OCI-M2 (cell line): Measurements from ENCODE around the gene TMEM42.

Experiments used
- DNase-seq: peaks from one replicate; lab custom pipeline; 2025; ENCODE audit not compliant: unreplicated experiment; lab: John Stamatoyannopoulos, UW

TMEM42 gene

GRCh38 chr3:44870375-44871061, 8.8 kb downstream of the TMEM42 start:
- DNase-seq = no peak

GRCh38 chr3:44874308-44874707, 12.6 kb downstream of the TMEM42 start, which contains the start of gene TGM4:
Gene TGM4, plus strand, starts transcription at chr3:44874608. Its CDS starts 71 bp downstream, at chr3:44874679.
- DNase-seq = no peak

GRCh38 chr3:44875596-44875995, 13.9 kb downstream of the TMEM42 start:
- no peak for DNase-seq

- DNase-seq = no peak
Observed at GRCh38 chr3:44877333-44877732, 15.6 kb downstream of the TMEM42 start.

- DNase-seq = no peak
Observed at GRCh38 chr3:44880284-44880683, 18.6 kb downstream of the TMEM42 start.

- no peak for DNase-seq
Observed at GRCh38 chr3:44883213-44883955, 21.7 kb downstream of the TMEM42 start.

GRCh38 chr3:44883999-44884431, 22.3 kb downstream of the TMEM42 start:
- no peak for DNase-seq

- DNase-seq = no peak
Observed at GRCh38 chr3:44885618-44886017, 23.9 kb downstream of the TMEM42 start.

- DNase-seq = no peak
Observed at GRCh38 chr3:44886561-44886960, 24.8 kb downstream of the TMEM42 start.

GRCh38 chr3:44887101-44887500, 25.4 kb downstream of the TMEM42 start:
- DNase-seq = no peak

- DNase-seq = no peak
Observed at GRCh38 chr3:44890258-44890657, 28.5 kb downstream of the TMEM42 start.

- no peak for DNase-seq
Observed at GRCh38 chr3:44890852-44891251, 29.1 kb downstream of the TMEM42 start.

GRCh38 chr3:44892689-44893088, 31.0 kb downstream of the TMEM42 start:
- no peak for DNase-seq

GRCh38 chr3:44893097-44893496, 31.4 kb downstream of the TMEM42 start:
- DNase-seq = no peak

GRCh38 chr3:44894485-44894884, 32.8 kb downstream of the TMEM42 start:
- DNase-seq = no peak

- DNase-seq = no peak
Observed at GRCh38 chr3:44896440-44896839, 34.7 kb downstream of the TMEM42 start.

GRCh38 chr3:44899683-44900367, 38.1 kb downstream of the TMEM42 start:
- DNase-seq = no peak

GRCh38 chr3:44902628-44903027, 40.9 kb downstream of the TMEM42 start:
- DNase-seq = no peak

- no peak for DNase-seq
Observed at GRCh38 chr3:44903314-44903713, 41.6 kb downstream of the TMEM42 start.

GRCh38 chr3:44903751-44904150, 42.0 kb downstream of the TMEM42 start:
- DNase-seq = no peak

GRCh38 chr3:44905446-44906157, 43.9 kb downstream of the TMEM42 start:
- DNase-seq = no peak
